ENCODE measurements around the gene COPS7B. TPM values are rescaled to one million over a fixed set of nuclear protein-coding genes. Genes with fewer than 3 reads are reported as not detected.

The COPS7B gene
- total RNA-seq, 1 experiment from 2014 or later = 57.1 TPM

DNA sequence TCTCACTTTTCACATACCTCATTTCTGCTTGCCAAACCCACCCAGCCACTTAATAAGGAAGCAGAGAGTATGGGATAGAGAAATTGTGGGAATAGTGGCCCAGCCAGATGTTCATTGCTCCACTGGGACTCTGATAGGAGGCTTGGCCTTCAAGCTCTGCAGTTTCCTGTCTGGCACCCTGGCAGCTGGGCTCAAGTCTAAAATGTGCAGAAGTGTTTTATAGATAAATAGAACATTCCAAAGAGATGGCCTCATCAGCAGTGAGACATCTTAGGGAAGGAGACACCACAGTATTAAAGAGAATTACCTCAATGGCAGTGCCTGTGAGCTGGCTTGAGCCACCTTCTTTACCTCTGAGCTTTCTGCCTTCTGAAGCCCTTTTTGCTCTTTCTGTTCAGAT lies 24.7 kb downstream of the COPS7B start:
- Mint-ChIP-seq H3K9me3 (peaks cover 13% of the 10 kb centered on the region), H3K4me3 (no peak overlapping the region), H3K4me1 (no peaks in the 10 kb centered on the region), H3K27ac (no peak overlapping the region), H3K36me3 (peaks cover 39% of the 10 kb centered on the region), H3K27me3 (ENCODE audit: low read depth) (no peaks in the 10 kb centered on the region)
- ATAC-seq (no peak), DNase-seq (ENCODE audit: low spot score) (no peak)
- no peak for TF ChIP-seq PRRX2 (CRISPR knock-in tag; IDR thresholded peaks at IDR 0.05)
- no peak for TF ChIP-seq RELA (CRISPR knock-in tag; IDR thresholded peaks at IDR 0.05; ENCODE audit: borderline replicate concordance)
- TF ChIP-seq, protein P1, sequence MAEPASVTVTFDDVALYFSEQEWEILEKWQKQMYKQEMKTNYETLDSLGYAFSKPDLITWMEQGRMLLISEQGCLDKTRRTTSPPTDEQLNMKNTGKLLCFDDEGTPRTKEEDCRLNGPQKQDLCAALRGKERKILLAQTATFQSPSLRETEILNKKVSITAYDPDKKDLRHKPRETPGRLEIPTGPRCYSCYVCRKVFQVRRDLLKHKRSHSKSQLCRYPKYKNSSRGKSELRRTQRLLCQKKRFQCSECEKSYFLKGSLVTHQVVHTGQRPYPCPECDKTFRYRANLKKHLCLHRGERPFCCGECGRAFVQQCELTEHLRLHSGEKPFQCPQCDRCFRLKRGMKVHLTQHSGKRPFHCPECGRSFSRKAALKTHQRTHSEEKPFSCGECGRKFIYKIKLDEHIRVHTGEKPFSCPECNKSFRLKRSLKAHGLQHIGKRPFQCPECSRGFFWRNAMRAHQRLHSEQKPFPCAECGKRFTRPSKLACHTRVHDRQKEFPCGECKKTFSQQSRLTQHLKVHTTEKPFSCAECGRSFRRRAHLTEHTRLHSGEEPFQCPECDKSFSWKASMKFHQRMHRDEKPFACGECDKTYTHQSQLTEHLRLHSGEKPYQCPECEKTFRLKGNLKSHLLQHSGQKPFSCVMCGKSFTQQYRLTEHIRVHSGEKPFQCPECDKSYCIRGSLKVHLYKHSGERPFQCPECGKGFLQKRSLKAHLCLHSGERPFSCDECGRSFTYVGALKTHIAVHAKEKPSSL (CRISPR knock-in tag; conservative IDR thresholded peaks at IDR 0.05) = no peak
- TF ChIP-seq, protein P2, sequence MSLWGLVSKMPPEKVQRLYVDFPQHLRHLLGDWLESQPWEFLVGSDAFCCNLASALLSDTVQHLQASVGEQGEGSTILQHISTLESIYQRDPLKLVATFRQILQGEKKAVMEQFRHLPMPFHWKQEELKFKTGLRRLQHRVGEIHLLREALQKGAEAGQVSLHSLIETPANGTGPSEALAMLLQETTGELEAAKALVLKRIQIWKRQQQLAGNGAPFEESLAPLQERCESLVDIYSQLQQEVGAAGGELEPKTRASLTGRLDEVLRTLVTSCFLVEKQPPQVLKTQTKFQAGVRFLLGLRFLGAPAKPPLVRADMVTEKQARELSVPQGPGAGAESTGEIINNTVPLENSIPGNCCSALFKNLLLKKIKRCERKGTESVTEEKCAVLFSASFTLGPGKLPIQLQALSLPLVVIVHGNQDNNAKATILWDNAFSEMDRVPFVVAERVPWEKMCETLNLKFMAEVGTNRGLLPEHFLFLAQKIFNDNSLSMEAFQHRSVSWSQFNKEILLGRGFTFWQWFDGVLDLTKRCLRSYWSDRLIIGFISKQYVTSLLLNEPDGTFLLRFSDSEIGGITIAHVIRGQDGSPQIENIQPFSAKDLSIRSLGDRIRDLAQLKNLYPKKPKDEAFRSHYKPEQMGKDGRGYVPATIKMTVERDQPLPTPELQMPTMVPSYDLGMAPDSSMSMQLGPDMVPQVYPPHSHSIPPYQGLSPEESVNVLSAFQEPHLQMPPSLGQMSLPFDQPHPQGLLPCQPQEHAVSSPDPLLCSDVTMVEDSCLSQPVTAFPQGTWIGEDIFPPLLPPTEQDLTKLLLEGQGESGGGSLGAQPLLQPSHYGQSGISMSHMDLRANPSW (CRISPR knock-in tag; conservative IDR thresholded peaks at IDR 0.05; ENCODE audit: low read depth) = no peak
- TF ChIP-seq, protein P3, sequence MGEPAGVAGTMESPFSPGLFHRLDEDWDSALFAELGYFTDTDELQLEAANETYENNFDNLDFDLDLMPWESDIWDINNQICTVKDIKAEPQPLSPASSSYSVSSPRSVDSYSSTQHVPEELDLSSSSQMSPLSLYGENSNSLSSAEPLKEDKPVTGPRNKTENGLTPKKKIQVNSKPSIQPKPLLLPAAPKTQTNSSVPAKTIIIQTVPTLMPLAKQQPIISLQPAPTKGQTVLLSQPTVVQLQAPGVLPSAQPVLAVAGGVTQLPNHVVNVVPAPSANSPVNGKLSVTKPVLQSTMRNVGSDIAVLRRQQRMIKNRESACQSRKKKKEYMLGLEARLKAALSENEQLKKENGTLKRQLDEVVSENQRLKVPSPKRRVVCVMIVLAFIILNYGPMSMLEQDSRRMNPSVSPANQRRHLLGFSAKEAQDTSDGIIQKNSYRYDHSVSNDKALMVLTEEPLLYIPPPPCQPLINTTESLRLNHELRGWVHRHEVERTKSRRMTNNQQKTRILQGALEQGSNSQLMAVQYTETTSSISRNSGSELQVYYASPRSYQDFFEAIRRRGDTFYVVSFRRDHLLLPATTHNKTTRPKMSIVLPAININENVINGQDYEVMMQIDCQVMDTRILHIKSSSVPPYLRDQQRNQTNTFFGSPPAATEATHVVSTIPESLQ (CRISPR knock-in tag; IDR thresholded peaks at IDR 0.05) = no peak
- TF ChIP-seq SP1 (CRISPR knock-in tag; conservative IDR thresholded peaks at IDR 0.05) = no peak
- no peak for TF ChIP-seq SMAD4 (CRISPR knock-in tag; IDR thresholded peaks at IDR 0.05)
- TF ChIP-seq, protein P4, sequence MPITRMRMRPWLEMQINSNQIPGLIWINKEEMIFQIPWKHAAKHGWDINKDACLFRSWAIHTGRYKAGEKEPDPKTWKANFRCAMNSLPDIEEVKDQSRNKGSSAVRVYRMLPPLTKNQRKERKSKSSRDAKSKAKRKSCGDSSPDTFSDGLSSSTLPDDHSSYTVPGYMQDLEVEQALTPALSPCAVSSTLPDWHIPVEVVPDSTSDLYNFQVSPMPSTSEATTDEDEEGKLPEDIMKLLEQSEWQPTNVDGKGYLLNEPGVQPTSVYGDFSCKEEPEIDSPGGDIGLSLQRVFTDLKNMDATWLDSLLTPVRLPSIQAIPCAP (CRISPR knock-in tag; IDR thresholded peaks at IDR 0.05) = no peak
- no peak for TF ChIP-seq RORB (CRISPR knock-in tag; IDR thresholded peaks at IDR 0.05)
- no peak for TF ChIP-seq ZNF263 (CRISPR knock-in tag; IDR thresholded peaks at IDR 0.05; ENCODE audit: low read depth)
- no peak for TF ChIP-seq GTF2I (CRISPR knock-in tag; conservative IDR thresholded peaks at IDR 0.05)
- no peak for TF ChIP-seq ZNF219 (CRISPR knock-in tag; IDR thresholded peaks at IDR 0.05; ENCODE audit: borderline replicate concordance)
- TF ChIP-seq, protein P5, sequence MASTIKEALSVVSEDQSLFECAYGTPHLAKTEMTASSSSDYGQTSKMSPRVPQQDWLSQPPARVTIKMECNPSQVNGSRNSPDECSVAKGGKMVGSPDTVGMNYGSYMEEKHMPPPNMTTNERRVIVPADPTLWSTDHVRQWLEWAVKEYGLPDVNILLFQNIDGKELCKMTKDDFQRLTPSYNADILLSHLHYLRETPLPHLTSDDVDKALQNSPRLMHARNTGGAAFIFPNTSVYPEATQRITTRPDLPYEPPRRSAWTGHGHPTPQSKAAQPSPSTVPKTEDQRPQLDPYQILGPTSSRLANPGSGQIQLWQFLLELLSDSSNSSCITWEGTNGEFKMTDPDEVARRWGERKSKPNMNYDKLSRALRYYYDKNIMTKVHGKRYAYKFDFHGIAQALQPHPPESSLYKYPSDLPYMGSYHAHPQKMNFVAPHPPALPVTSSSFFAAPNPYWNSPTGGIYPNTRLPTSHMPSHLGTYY (CRISPR knock-in tag; IDR thresholded peaks at IDR 0.05) = no peak
- no peak for TF ChIP-seq JAZF1 (CRISPR knock-in tag; IDR thresholded peaks at IDR 0.05)
- no peak for TF ChIP-seq ZNF423 (CRISPR knock-in tag; IDR thresholded peaks at IDR 0.05)
- no peak for TF ChIP-seq ZNF121 (CRISPR knock-in tag; IDR thresholded peaks at IDR 0.05)
- TF ChIP-seq SOX15 (CRISPR knock-in tag; IDR thresholded peaks at IDR 0.05) = no peak
- TF ChIP-seq OVOL2 (CRISPR knock-in tag; IDR thresholded peaks at IDR 0.05; ENCODE audit: borderline replicate concordance) = no peak
- TF ChIP-seq, protein P6, sequence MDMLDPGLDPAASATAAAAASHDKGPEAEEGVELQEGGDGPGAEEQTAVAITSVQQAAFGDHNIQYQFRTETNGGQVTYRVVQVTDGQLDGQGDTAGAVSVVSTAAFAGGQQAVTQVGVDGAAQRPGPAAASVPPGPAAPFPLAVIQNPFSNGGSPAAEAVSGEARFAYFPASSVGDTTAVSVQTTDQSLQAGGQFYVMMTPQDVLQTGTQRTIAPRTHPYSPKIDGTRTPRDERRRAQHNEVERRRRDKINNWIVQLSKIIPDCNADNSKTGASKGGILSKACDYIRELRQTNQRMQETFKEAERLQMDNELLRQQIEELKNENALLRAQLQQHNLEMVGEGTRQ (CRISPR knock-in tag; IDR thresholded peaks at IDR 0.05) = no peak
- POLR2A ChIA-PET = no interaction called here
- CTCF ChIA-PET = no interaction called here

Measured in WTC11 (cell line).